DMS79 treated with DMSO at 0.1 percent for 48 hours (cell line): ENCODE measurements around the gene OR9A2.

Source experiments
- DNase-seq: peaks from one replicate; lab custom pipeline; 2025; lab: John Stamatoyannopoulos, UW

The OR9A2 gene, protein sequence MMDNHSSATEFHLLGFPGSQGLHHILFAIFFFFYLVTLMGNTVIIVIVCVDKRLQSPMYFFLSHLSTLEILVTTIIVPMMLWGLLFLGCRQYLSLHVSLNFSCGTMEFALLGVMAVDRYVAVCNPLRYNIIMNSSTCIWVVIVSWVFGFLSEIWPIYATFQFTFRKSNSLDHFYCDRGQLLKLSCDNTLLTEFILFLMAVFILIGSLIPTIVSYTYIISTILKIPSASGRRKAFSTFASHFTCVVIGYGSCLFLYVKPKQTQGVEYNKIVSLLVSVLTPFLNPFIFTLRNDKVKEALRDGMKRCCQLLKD

GRCh38 chr7:143027032-143027431 lies at the start of gene OR9A2:
Gene OR9A2, minus strand, starts transcription at chr7:143027132. Its CDS starts 0 bp downstream, at chr7:143027132.
- no peak for DNase-seq

DNA sequence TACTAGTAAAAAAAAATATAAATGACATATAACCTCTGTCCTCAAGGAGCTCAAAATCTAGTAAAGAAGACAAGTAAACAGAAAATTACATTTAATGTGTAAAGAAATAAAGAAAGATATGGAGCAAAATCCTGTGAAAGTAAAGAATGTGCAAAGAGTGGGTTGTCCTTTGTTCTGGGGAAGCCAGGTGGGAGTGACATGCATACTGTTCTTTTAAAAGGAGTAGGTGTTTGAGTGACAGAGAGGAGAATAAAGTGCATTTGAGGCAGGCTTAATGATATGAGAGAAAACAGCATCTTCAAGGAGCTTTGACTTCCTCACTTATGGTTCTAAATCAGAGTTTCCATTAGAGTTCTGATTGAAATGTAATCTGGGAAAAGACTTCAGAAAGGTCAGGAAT lies 47.2 kb upstream of the OR9A2 start:
- DNase-seq: no peak

GRCh38 chr7:143073556-143073955 lies 46.6 kb upstream of the OR9A2 start:
- DNase-seq: no peak

- DNase-seq: no peak
These were observed 43.1 kb upstream of the OR9A2 start for GRCh38 chr7:143069912-143070500.

DNA sequence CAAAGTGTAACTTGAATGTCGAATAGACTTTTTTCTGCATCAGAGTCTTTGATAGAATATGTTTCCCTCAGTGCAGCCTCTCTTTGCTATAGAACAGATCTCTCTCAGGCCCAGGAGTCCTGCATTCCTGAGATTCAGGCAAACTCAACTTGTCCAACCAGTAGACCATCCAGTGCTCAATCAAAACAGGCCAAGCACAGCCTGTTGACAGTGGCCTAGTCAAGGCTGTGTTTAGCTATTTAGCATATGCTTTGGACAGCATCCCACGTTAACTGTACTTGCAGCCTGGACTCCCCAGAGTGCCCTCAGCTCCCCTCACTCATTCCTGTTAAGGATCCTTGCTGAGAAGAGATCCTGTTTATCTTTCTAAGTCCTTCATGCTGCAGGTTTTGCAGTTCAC lies 41.5 kb upstream of the OR9A2 start:
- DNase-seq: no peak

GRCh38 chr7:143063741-143064140 lies 36.8 kb upstream of the OR9A2 start:
- no peak for DNase-seq

GRCh38 chr7:143055754-143056153 lies 28.8 kb upstream of the OR9A2 start:
- no peak for DNase-seq

- DNase-seq: no peak
These were observed 27.7 kb upstream of the OR9A2 start for GRCh38 chr7:143054621-143055020.

GRCh38 chr7:143052041-143052440 lies 25.1 kb upstream of the OR9A2 start, which contains the start of gene OR6V1:
Gene OR6V1, plus strand, starts transcription at chr7:143052341. Its CDS starts 0 bp downstream, at chr7:143052341.
- no peak for DNase-seq

- DNase-seq: no peak
These were observed 24.0 kb upstream of the OR9A2 start for GRCh38 chr7:143050931-143051330.

DNA sequence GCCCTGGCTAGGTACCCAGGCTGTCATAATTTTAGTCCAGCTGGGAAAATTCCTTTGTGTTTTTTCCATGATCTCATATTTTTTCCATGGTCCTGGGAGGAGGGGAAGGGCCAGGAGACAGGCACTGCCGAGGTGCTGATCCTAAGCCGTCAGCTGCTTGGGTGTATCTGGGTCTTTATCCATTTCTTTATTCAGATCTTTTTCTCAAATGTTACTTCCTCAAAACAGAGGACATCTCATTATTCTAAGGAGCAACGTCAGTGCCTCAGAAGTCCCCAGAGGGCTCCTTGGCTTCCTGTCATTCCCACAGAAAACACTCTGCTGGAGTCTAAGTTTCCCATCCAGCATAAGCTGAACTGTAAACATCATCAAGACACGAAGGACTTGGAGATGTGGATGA lies 22.4 kb upstream of the OR9A2 start:
- no peak for DNase-seq

DNA sequence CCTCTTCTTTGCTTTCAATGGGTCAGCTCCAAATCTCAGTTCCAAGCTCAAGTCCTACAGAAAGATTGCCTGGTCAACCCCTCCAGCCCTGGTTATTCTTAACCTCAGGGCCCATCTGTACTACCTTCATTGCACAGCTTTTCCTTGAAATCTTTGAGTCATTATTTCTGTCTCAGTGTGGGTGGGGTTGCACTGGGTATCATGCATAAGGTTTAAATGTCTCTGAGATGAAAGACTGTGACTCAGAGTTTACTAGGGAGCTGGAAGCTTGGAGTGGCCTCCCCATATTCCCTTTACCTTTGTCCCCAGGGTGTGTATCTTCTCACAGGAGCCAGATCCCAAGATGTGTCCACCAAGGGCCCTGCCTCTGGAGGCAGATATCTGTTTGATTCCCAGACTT lies 21.9 kb upstream of the OR9A2 start:
- no peak for DNase-seq

DNA sequence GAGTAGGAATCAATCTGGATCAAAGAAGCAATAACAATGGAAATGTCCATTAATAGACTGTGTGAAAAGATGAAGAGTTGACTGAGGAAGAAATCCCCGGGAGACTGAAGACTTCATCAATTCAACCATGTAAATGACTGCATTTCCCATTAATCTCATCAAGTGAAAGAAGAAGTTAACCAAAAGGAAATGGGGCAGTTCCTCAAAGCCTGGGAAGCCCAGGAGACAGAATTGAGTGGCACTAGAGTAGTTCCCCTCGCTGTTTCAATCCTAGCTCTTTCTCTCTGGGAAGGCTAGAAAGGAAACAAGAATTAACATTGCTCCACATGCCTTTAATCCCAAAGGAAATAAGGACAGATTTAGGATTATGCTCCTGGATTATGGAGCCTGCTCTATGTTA lies 20.4 kb upstream of the OR9A2 start:
- no peak for DNase-seq

- no peak for DNase-seq
These were observed 19.5 kb upstream of the OR9A2 start for GRCh38 chr7:143046426-143046851.

GRCh38 chr7:143043391-143043790 lies 16.5 kb upstream of the OR9A2 start:
- no peak for DNase-seq

- DNase-seq: no peak
These were observed 15.9 kb upstream of the OR9A2 start for GRCh38 chr7:143042790-143043271.

DNA sequence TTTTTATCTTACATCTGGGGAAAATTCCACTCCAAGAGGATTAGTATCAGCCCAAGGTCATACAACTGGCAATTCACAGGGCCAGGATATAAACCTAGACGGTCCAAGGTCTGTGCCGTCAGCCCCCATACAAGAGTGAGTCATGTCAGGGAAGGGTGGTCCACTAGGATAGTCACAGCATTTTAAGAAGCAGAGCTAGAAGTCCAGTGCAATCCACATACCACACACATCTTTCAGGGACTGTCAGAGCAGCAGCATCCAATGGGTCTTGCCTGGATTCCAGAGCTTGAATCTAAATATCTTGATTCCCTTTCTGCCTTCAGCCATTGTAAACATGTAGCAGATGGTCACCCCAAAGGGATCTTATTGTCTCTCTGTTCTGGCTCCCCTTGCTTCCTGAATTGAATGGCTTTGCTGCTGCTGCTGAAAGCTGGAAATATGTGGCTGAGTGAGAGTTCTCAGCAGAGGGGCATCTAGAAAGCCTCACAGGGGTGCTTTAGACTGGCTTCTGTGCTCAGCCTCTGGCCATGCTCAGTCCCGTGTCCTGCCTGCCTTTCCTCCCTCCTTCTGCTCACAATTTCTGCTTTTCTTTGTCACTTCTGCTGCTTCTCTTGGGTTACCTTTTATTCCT lies 15.3 kb upstream of the OR9A2 start:
- no peak for DNase-seq

GRCh38 chr7:143041346-143041745 lies 14.4 kb upstream of the OR9A2 start:
- no peak for DNase-seq

GRCh38 chr7:143040209-143040715 lies 13.3 kb upstream of the OR9A2 start:
- no peak for DNase-seq

- DNase-seq: no peak
These were observed 11.7 kb upstream of the OR9A2 start for GRCh38 chr7:143038635-143039034.

- DNase-seq: no peak
These were observed 751 bp upstream of the OR9A2 start for GRCh38 chr7:143027683-143028082.

DNA sequence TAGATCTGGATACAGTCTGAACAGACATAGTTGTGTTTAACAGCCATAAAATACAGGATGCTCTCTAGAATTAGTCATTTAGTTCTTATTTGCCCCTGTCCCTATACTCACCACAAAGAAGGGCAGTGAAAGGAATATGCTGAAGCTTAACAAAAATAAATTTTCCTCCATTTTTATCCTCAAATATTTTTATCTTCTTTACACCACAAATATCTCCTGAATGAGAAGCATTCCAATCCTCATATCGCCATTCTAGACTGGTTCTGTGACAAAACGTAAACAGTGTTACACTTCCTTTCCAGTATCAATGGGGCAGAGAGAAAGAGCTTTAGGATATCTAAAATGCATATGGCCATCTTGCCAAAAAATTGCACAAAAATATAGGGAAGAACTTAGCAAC lies 1.6 kb downstream of the OR9A2 start:
- no peak for DNase-seq

DNA sequence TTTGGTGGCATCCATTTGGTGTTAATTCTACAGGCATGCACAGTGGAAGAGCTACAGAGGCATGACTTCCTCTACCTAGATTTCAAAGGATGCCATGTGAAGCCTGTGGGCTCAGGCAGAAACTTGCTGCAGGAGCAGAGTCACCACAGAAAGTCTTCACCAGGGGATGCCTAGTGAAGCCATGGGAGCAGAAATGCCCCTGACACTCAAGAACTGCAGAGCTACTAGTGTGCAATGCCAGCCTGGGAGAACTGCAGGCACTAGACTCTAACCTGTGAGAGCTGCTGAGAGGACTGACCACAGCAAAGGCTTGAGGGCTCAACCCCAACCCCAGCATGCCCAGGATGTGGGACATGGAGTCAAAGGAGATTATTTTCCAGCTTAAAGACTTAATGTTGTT lies 3.9 kb downstream of the OR9A2 start:
- DNase-seq: no peak
